ENCODE measurements around the gene VAPB. TPM values are rescaled to one million over a fixed set of nuclear protein-coding genes. Genes with fewer than 3 reads are reported as not detected.

VAPB gene
- total and polyA plus RNA-seq, 10 of the 15 experiments (the other 5 are each of a cell fraction or from before 2014, with no cell fraction given): 3.2 to 28.6 (median 20.5) TPM

GRCh38 chr20:58492795-58493524 lies 103.9 kb downstream of the VAPB start:
- RAD21 ChIA-PET (ENCODE audit: unreplicated experiment): no interaction called here
- H3K9ac ChIP-seq (ENCODE audit: control insufficient read depth, insufficient read depth, low read length): no peak overlapping the region
- no peak for TF ChIP-seq CHD4 (IDR thresholded peaks at IDR 0.05)
- no peak for TF ChIP-seq ZBTB11 (CRISPR knock-in tag; IDR thresholded peaks at IDR 0.05)
- H3K9me3 ChIP-seq (replicated peaks; ENCODE audit: control insufficient read depth, insufficient read depth, low read length): no peaks in the 10 kb centered on the region; the same call in 1 of the 3 replicates
- ATAC-seq: no peak
- no peaks in the 10 kb centered on the region for H4K20me1 ChIP-seq (ENCODE audit: control insufficient read depth, insufficient read depth)
- intact Hi-C loops (cut with micrococcal nuclease; ENCODE audit: unreplicated experiment): no loop called here
- H3K27ac ChIP-seq (ENCODE audit: control insufficient read depth, insufficient read depth): no peak overlapping the region
- FAIRE-seq: no peak
- BruUV-seq (replicated peaks): no TSS peak
- H2AFZ ChIP-seq (ENCODE audit: control insufficient read depth, low read depth, low read length): no peak overlapping the region
- no peak overlapping the region for H3K4me2 ChIP-seq (ENCODE audit: control insufficient read depth, insufficient read depth)
- 12% methylated on average over 4 of the region's 4 CpGs for WGBS (ENCODE audit: insufficient coverage, insufficient replicate concordance, low lambda C conversion rate, missing lambda C conversion rate)
- H3K36me3 ChIP-seq (ENCODE audit: control insufficient read depth in 2 of 2, insufficient read depth in 2 of 2, low read length in 1 of 2): no peaks in the 10 kb centered on the region
- SMC1A ChIA-PET (ENCODE audit: uncharacterized antibody, unreplicated experiment): no interaction called here
- in situ Hi-C loops (cut with MboI): no loop called here
- POLR2A ChIA-PET: no interaction called here
- CTCF ChIA-PET: no interaction called here
- H3K4me1 ChIP-seq (ENCODE audit: control insufficient read depth, insufficient read depth, low read length): no peaks in the 10 kb centered on the region
- H3K4me3 ChIP-seq: no peak overlapping the region
- no peaks in the 10 kb centered on the region; a peak in 1 of 4 replicates for H3K27me3 ChIP-seq (replicated peaks in 1 of 2; ENCODE audit: control insufficient read depth in 2 of 2, insufficient read depth in 2 of 2, low read length in 1 of 2)
- H3K79me2 ChIP-seq (ENCODE audit: control insufficient read depth, insufficient read depth, low read length): no peaks in the 10 kb centered on the region
- no peak for DNase-seq (ENCODE audit: low read depth, low spot score)
